Glutamatergic neuron (in vitro differentiated cells): ENCODE data around the gene KRTAP5-2. TPM values are rescaled to one million over a fixed set of nuclear protein-coding genes. Genes with fewer than 3 reads are reported as not detected.

Experiments
- DNase-seq: peaks from one replicate; pipeline ENCODE4 v3.0.0; 2022
- H3K27ac Mint-ChIP-seq: one replicate; pipeline ENCODE4 v1.8.0; 2020; ENCODE audit warnings: mild to moderate bottlenecking, mixed read lengths, inconsistent platforms; ENCODE audit not compliant: unreplicated experiment
- H3K27me3 Mint-ChIP-seq: one replicate; pipeline ENCODE4 v1.8.0; 2020; ENCODE audit warnings: mild to moderate bottlenecking, moderate library complexity, mixed read lengths, inconsistent platforms; ENCODE audit not compliant: unreplicated experiment
- H3K36me3 Mint-ChIP-seq: one replicate; pipeline ENCODE4 v1.8.0; 2020; ENCODE audit warnings: mild to moderate bottlenecking, mixed read lengths, inconsistent platforms; ENCODE audit not compliant: unreplicated experiment
- H3K4me1 Mint-ChIP-seq: one replicate; pipeline ENCODE4 v1.8.0; 2020; ENCODE audit warnings: mild to moderate bottlenecking, low read depth, mixed read lengths, inconsistent platforms; ENCODE audit not compliant: unreplicated experiment
- H3K4me3 Mint-ChIP-seq: one replicate; pipeline ENCODE4 v1.8.0; 2020; ENCODE audit warnings: mild to moderate bottlenecking, mixed read lengths, inconsistent platforms; ENCODE audit not compliant: unreplicated experiment
- H3K9me3 Mint-ChIP-seq: one replicate; pipeline ENCODE4 v1.8.0; 2020; ENCODE audit warnings: mild to moderate bottlenecking, moderate library complexity, mixed read lengths, inconsistent platforms; ENCODE audit not compliant: unreplicated experiment
- CTCF ChIP-seq: fragments of 200-600 bp; sonication (generic); IDR thresholded peaks from one replicate; pipeline ENCODE4 v1.5.0; 2021; ENCODE audit not compliant: partially characterized antibody, unreplicated experiment
- total RNA-seq: library from RNA; stranded (reverse); fragmentation: NEBNext Ultra II Directional; extraction: Animal tissue kit (Norgen Biotek cat#: 25700); gene quantifications from one replicate; pipeline ENCODE4 v1.2.1, GENCODE V29; 2021; ENCODE audit not compliant: unreplicated experiment

The KRTAP5-2 gene
- total RNA-seq, 1 donor from 2014 or later: not detected

- H3K27ac Mint-ChIP-seq: no peak overlapping the region
- no peak for TF ChIP-seq CTCF
- no peaks in the 10 kb centered on the region for H3K36me3 Mint-ChIP-seq
- H3K4me3 Mint-ChIP-seq: no peak overlapping the region
- H3K9me3 Mint-ChIP-seq: no peaks in the 10 kb centered on the region
- no peak for DNase-seq
- no peaks in the 10 kb centered on the region for H3K4me1 Mint-ChIP-seq
- H3K27me3 Mint-ChIP-seq: no peaks in the 10 kb centered on the region
These were observed 41.1 kb upstream of the KRTAP5-2 start for GRCh38 chr11:1639102-1639620.

GRCh38 chr11:1638344-1638743 is 40.2 kb upstream of the KRTAP5-2 start:
- no peaks in the 10 kb centered on the region for H3K36me3 Mint-ChIP-seq
- no peaks in the 10 kb centered on the region for H3K4me1 Mint-ChIP-seq
- no peak for TF ChIP-seq CTCF
- no peak overlapping the region for H3K4me3 Mint-ChIP-seq
- H3K27me3 Mint-ChIP-seq: no peaks in the 10 kb centered on the region
- no peak for DNase-seq
- no peaks in the 10 kb centered on the region for H3K9me3 Mint-ChIP-seq
- H3K27ac Mint-ChIP-seq: no peak overlapping the region

GRCh38 chr11:1637628-1638027 is 39.5 kb upstream of the KRTAP5-2 start:
- Mint-ChIP-seq H3K9me3 (no peaks in the 10 kb centered on the region), H3K4me3 (no peak overlapping the region), H3K36me3 (no peaks in the 10 kb centered on the region), H3K27ac (no peak overlapping the region), H3K27me3 (no peaks in the 10 kb centered on the region), H3K4me1 (no peaks in the 10 kb centered on the region)
- no peak for TF ChIP-seq CTCF
- DNase-seq: no peak

- Mint-ChIP-seq H3K36me3 (no peaks in the 10 kb centered on the region), H3K9me3 (peaks cover 3% of the 10 kb centered on the region), H3K4me3 (no peak overlapping the region), H3K27ac (no peak overlapping the region), H3K27me3 (no peaks in the 10 kb centered on the region), H3K4me1 (no peaks in the 10 kb centered on the region)
- DNase-seq: no peak
- TF ChIP-seq CTCF: no peak
These were observed 38.3 kb upstream of the KRTAP5-2 start for GRCh38 chr11:1636291-1636950.

- Mint-ChIP-seq H3K9me3 (peaks cover 4% of the 10 kb centered on the region), H3K4me1 (no peaks in the 10 kb centered on the region), H3K27me3 (peaks cover 2% of the 10 kb centered on the region), H3K4me3 (no peak overlapping the region), H3K27ac (no peak overlapping the region), H3K36me3 (no peaks in the 10 kb centered on the region)
- no peak for DNase-seq
- TF ChIP-seq CTCF: no peak
These were observed 35.8 kb upstream of the KRTAP5-2 start for GRCh38 chr11:1633864-1634263.
